GM20000 (cell line): ENCODE results near the gene ADORA1.

Experiments used
- DNase-seq: peaks from one replicate; pipeline ENCODE4 v3.0.0; 2012; ENCODE audit warnings: low spot score
- CTCF ChIP-seq: IDR thresholded peaks from 2 replicates; pipeline ENCODE4 v1.5.1; 2012; ENCODE audit warnings: mild to moderate bottlenecking, control low read depth; ENCODE audit errors: extremely low read depth, missing control alignments

Gene ADORA1

GRCh38 chr1:203207751-203208150 is 80.2 kb downstream of the ADORA1 start:
- DNase-seq = no peak
- no peak for TF ChIP-seq CTCF

- no peak for TF ChIP-seq CTCF
These were observed 80.7 kb downstream of the ADORA1 start for GRCh38 chr1:203208181-203208580.

GRCh38 chr1:203210350-203210749 is 82.8 kb downstream of the ADORA1 start:
- TF ChIP-seq CTCF = no peak
- no peak for DNase-seq

More at GRCh38 chr1:203208181-203208580, 80.7 kb downstream of the ADORA1 start:
- no peak for DNase-seq

- no peak for DNase-seq
- no peak for TF ChIP-seq CTCF
These were observed 83.5 kb downstream of the ADORA1 start for GRCh38 chr1:203210988-203211387.

GRCh38 chr1:203211812-203212211 is 84.3 kb downstream of the ADORA1 start:
- no peak for TF ChIP-seq CTCF
- no peak for DNase-seq

- no peak for DNase-seq
- TF ChIP-seq CTCF = no peak
These were observed 85.6 kb downstream of the ADORA1 start for GRCh38 chr1:203213126-203213525.

GRCh38 chr1:203214871-203215270 is 87.3 kb downstream of the ADORA1 start:
- TF ChIP-seq CTCF = no peak
- no peak for DNase-seq
